HEK293 (cell line): ENCODE results near the gene MMP14.

Experiments
- CTCF ChIP-seq: fragments of 450-650 bp; formaldehyde crosslinking; IDR thresholded peaks from 2 replicates; pipeline ENCODE4 v1.5.1; 2016; ENCODE audit warnings: missing biosample characterization, missing genetic modification characterization
- EGR2 ChIP-seq: fragments of 450-650 bp; formaldehyde crosslinking; IDR thresholded peaks from 2 replicates; pipeline ENCODE4 v1.5.1; 2016; ENCODE audit warnings: low read depth, missing biosample characterization, missing genetic modification characterization
- OVOL3 ChIP-seq: fragments of 450-650 bp; formaldehyde crosslinking; IDR thresholded peaks from 2 replicates; pipeline ENCODE4 v1.5.1; 2016; ENCODE audit warnings: missing biosample characterization, missing genetic modification characterization
- PATZ1 ChIP-seq: fragments of 450-650 bp; formaldehyde crosslinking; IDR thresholded peaks from 2 replicates; pipeline ENCODE4 v1.5.1; 2016; ENCODE audit warnings: missing biosample characterization, missing genetic modification characterization
- PRDM10 ChIP-seq: fragments of 450-650 bp; formaldehyde crosslinking; IDR thresholded peaks from 2 replicates; pipeline ENCODE4 v1.5.1; 2016; ENCODE audit warnings: missing biosample characterization, missing genetic modification characterization
- YY1 ChIP-seq: fragments of 450-650 bp; formaldehyde crosslinking; IDR thresholded peaks from 2 replicates; pipeline ENCODE4 v1.5.1; 2018; ENCODE audit warnings: missing biosample characterization, missing genetic modification characterization
- ZBTB6 ChIP-seq: fragments of 450-650 bp; formaldehyde crosslinking; IDR thresholded peaks from 2 replicates; pipeline ENCODE4 v1.5.1; 2017; ENCODE audit warnings: missing biosample characterization, missing genetic modification characterization
- ZNF184 ChIP-seq: fragments of 450-650 bp; IDR thresholded peaks from 2 replicates; pipeline ENCODE4 v1.5.1; 2018; ENCODE audit warnings: missing biosample characterization, mild to moderate bottlenecking, missing genetic modification characterization
- ZNF223 ChIP-seq: fragments of 450-650 bp; formaldehyde crosslinking; IDR thresholded peaks from 2 replicates; pipeline ENCODE4 v1.5.1; 2016; ENCODE audit warnings: missing biosample characterization, missing genetic modification characterization
- ZNF354C ChIP-seq: fragments of 450-650 bp; formaldehyde crosslinking; IDR thresholded peaks from 2 replicates; pipeline ENCODE4 v1.5.1; 2016; ENCODE audit warnings: missing biosample characterization, missing genetic modification characterization, low read depth, borderline replicate concordance
- ZNF391 ChIP-seq: fragments of 450-650 bp; formaldehyde crosslinking; IDR thresholded peaks from 2 replicates; pipeline ENCODE4 v1.5.1; 2016; ENCODE audit warnings: low read depth, missing biosample characterization, missing genetic modification characterization, borderline replicate concordance
- ZNF473 ChIP-seq: fragments of 450-650 bp; formaldehyde crosslinking; IDR thresholded peaks from 2 replicates; pipeline ENCODE4 v1.5.1; 2017; ENCODE audit warnings: missing biosample characterization, missing genetic modification characterization
- ZNF610 ChIP-seq: fragments of 450-650 bp; formaldehyde crosslinking; IDR thresholded peaks from 2 replicates; pipeline ENCODE4 v1.5.1; 2016; ENCODE audit warnings: missing biosample characterization, missing genetic modification characterization, borderline replicate concordance
- ZNF776 ChIP-seq: fragments of 450-650 bp; formaldehyde crosslinking; IDR thresholded peaks from 2 replicates; pipeline ENCODE4 v1.5.0; 2017; ENCODE audit warnings: missing biosample characterization, missing genetic modification characterization, borderline replicate concordance
- ZNF843 ChIP-seq: fragments of 450-650 bp; formaldehyde crosslinking; IDR thresholded peaks from 2 replicates; pipeline ENCODE4 v1.5.1; 2016; ENCODE audit warnings: missing biosample characterization, missing genetic modification characterization
- TF ChIP-seq, protein P1 (sequence below): fragments of 450-650 bp; formaldehyde crosslinking; IDR thresholded peaks from 2 replicates; pipeline ENCODE4 v1.5.1; 2016; ENCODE audit warnings: missing biosample characterization, missing genetic modification characterization, low read depth
- TF ChIP-seq, protein P2 (sequence below): fragments of 450-650 bp; formaldehyde crosslinking; optimal IDR thresholded peaks from 2 replicates; pipeline ENCODE3; 2016; ENCODE audit warnings: missing biosample characterization, mild to moderate bottlenecking, missing genetic modification characterization
- TF ChIP-seq, protein P3 (sequence below): fragments of 450-650 bp; formaldehyde crosslinking; IDR thresholded peaks from 2 replicates; pipeline ENCODE4 v1.5.1; 2016; ENCODE audit warnings: missing biosample characterization, missing genetic modification characterization
- TF ChIP-seq, protein P4 (sequence below): fragments of 450-650 bp; formaldehyde crosslinking; IDR thresholded peaks from 2 replicates; pipeline ENCODE4 v1.5.1; 2016; ENCODE audit warnings: missing biosample characterization, missing genetic modification characterization
- TF ChIP-seq, protein P5 (sequence below): fragments of 450-650 bp; formaldehyde crosslinking; IDR thresholded peaks from 2 replicates; pipeline ENCODE4 v1.5.1; 2016; ENCODE audit warnings: missing biosample characterization, missing genetic modification characterization

The MMP14 gene

GRCh38 chr14:22871224-22872032 lies 35.0 kb downstream of the MMP14 start, which contains the start of gene LRP10 (continued):
- TF ChIP-seq, protein P1, sequence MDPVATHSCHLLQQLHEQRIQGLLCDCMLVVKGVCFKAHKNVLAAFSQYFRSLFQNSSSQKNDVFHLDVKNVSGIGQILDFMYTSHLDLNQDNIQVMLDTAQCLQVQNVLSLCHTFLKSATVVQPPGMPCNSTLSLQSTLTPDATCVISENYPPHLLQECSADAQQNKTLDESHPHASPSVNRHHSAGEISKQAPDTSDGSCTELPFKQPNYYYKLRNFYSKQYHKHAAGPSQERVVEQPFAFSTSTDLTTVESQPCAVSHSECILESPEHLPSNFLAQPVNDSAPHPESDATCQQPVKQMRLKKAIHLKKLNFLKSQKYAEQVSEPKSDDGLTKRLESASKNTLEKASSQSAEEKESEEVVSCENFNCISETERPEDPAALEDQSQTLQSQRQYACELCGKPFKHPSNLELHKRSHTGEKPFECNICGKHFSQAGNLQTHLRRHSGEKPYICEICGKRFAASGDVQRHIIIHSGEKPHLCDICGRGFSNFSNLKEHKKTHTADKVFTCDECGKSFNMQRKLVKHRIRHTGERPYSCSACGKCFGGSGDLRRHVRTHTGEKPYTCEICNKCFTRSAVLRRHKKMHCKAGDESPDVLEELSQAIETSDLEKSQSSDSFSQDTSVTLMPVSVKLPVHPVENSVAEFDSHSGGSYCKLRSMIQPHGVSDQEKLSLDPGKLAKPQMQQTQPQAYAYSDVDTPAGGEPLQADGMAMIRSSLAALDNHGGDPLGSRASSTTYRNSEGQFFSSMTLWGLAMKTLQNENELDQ = no peak
- TF ChIP-seq, protein P2, sequence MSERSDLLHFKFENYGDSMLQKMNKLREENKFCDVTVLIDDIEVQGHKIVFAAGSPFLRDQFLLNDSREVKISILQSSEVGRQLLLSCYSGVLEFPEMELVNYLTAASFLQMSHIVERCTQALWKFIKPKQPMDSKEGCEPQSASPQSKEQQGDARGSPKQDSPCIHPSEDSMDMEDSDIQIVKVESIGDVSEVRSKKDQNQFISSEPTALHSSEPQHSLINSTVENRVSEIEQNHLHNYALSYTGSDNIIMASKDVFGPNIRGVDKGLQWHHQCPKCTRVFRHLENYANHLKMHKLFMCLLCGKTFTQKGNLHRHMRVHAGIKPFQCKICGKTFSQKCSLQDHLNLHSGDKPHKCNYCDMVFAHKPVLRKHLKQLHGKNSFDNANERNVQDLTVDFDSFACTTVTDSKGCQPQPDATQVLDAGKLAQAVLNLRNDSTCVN (tag by site-specific recombination) = peak; percentile 85
- TF ChIP-seq ZNF391 (tag by site-specific recombination) = no peak
- TF ChIP-seq ZBTB6 (tag by site-specific recombination) = no peak
- no peak for TF ChIP-seq ZNF184
- TF ChIP-seq ZNF610 (tag by site-specific recombination) = 0 out of 2 replicates have a peak, but pooled peaks have one; percentile 24
- TF ChIP-seq, protein P3, sequence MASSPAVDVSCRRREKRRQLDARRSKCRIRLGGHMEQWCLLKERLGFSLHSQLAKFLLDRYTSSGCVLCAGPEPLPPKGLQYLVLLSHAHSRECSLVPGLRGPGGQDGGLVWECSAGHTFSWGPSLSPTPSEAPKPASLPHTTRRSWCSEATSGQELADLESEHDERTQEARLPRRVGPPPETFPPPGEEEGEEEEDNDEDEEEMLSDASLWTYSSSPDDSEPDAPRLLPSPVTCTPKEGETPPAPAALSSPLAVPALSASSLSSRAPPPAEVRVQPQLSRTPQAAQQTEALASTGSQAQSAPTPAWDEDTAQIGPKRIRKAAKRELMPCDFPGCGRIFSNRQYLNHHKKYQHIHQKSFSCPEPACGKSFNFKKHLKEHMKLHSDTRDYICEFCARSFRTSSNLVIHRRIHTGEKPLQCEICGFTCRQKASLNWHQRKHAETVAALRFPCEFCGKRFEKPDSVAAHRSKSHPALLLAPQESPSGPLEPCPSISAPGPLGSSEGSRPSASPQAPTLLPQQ (tag by site-specific recombination) = peak; percentile 56; the same call in 1 of the 2 replicates
- TF ChIP-seq, protein P4, sequence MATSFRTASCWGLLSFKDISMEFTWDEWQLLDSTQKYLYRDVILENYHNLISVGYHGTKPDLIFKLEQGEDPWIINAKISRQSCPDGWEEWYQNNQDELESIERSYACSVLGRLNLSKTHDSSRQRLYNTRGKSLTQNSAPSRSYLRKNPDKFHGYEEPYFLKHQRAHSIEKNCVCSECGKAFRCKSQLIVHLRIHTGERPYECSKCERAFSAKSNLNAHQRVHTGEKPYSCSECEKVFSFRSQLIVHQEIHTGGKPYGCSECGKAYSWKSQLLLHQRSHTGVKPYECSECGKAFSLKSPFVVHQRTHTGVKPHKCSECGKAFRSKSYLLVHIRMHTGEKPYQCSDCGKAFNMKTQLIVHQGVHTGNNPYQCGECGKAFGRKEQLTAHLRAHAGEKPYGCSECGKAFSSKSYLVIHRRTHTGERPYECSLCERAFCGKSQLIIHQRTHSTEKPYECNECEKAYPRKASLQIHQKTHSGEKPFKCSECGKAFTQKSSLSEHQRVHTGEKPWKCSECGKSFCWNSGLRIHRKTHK (tag by site-specific recombination) = no peak
- no peak for TF ChIP-seq ZNF473 (tag by site-specific recombination)
- TF ChIP-seq OVOL3 = no peak
- TF ChIP-seq ZNF223 (tag by site-specific recombination) = no peak
- TF ChIP-seq PRDM10 (tag by site-specific recombination) = peak; percentile 95
- TF ChIP-seq, protein P5, sequence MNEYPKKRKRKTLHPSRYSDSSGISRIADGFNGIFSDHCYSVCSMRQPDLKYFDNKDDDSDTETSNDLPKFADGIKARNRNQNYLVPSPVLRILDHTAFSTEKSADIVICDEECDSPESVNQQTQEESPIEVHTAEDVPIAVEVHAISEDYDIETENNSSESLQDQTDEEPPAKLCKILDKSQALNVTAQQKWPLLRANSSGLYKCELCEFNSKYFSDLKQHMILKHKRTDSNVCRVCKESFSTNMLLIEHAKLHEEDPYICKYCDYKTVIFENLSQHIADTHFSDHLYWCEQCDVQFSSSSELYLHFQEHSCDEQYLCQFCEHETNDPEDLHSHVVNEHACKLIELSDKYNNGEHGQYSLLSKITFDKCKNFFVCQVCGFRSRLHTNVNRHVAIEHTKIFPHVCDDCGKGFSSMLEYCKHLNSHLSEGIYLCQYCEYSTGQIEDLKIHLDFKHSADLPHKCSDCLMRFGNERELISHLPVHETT (tag by site-specific recombination) = no peak; the same call in 1 of the 2 replicates
- TF ChIP-seq PATZ1 (tag by site-specific recombination) = peak; percentile 94
- no peak for TF ChIP-seq ZNF843 (tag by site-specific recombination)
- TF ChIP-seq ZNF776 (tag by site-specific recombination) = no peak
- TF ChIP-seq YY1 (tag by site-specific recombination) = no peak
- peak; percentile 80 for TF ChIP-seq EGR2 (tag by site-specific recombination)
- peak; percentile 70 for TF ChIP-seq CTCF (tag by site-specific recombination)
- TF ChIP-seq ZNF354C (tag by site-specific recombination) = no peak
